ENCODE measurements around the gene SMIM35.
A peak's percentile ranks its signal among the peaks of the same experiment; 100 is the strongest.

The SMIM35 gene

DNA sequence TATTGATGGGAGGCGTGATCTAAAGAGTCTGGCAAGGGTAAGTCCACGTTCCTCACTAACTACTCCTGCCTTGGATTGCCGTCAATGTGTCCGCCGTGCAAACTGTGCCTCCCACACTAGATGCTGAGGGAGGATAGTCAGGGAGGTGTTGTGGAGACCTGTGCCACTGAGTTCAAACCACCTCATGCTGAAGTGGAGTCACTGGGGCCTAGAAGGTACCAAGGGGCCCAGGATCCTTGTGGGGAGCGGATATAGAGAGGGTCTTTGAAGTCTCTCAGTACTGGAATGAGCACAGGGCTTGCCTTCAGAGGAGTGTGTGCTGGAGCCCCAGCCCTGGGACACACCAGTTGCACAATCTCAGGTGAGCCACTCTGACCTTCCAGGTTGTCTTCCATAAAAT lies 37.0 kb downstream of the SMIM35 start:
- H3K4me3 ChIP-seq (replicated peaks; ENCODE audit: low read depth, low read length) = no peak overlapping the region
- TF ChIP-seq, protein P1, sequence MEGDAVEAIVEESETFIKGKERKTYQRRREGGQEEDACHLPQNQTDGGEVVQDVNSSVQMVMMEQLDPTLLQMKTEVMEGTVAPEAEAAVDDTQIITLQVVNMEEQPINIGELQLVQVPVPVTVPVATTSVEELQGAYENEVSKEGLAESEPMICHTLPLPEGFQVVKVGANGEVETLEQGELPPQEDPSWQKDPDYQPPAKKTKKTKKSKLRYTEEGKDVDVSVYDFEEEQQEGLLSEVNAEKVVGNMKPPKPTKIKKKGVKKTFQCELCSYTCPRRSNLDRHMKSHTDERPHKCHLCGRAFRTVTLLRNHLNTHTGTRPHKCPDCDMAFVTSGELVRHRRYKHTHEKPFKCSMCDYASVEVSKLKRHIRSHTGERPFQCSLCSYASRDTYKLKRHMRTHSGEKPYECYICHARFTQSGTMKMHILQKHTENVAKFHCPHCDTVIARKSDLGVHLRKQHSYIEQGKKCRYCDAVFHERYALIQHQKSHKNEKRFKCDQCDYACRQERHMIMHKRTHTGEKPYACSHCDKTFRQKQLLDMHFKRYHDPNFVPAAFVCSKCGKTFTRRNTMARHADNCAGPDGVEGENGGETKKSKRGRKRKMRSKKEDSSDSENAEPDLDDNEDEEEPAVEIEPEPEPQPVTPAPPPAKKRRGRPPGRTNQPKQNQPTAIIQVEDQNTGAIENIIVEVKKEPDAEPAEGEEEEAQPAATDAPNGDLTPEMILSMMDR (IDR thresholded peaks at IDR 0.05; ENCODE audit: insufficient read depth, low read length, poor library complexity, severe bottlenecking) = no peak

DNA sequence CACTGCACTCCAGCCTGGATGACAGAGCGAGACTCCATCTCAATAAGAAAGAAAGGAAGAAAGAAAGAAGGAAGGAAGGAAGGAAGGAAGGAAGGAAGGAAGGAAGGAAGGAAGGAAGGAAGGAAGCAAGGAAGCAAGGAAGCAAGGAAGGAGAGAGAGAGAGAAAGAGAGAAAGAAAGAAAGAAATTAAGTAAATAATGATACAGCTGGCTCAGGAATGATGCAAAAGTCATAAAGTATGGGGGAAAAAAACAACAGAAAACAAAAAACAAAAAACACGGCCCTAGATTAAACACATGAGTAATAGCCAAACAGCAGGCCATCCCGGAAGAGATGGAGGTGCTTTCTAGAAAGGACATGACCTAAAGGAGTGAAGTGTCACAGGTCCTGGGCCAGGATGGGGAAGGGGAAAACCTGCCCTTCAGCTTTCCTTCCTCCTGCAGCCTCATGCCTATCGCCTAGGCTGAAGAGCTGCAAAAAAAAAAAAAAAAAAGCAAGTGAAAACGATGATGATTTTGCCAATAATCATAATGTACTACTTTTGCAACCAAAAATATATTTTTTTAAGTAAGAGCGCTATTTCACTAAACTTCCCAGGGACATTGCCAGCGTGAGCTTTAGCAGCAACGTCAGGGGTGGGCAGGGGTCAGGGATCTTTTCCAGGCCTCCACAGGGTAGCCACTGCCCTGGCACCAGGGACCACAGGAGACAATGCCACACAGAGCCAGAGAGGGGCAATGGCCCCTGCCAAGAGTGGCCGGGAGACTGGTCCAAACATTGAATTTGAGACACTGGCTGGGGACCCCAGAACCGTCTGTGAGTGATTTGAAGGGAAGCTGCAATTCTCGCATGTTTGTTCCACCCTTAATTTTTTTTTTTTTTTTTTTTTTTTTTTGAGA lies 38.0 kb downstream of the SMIM35 start:
- Histone ChIP-seq H3K36me3 (ENCODE audit: control insufficient read depth, insufficient read depth, low read length) (no peaks in the 10 kb centered on the region), H3K27me3 (replicated peaks; ENCODE audit: control insufficient read depth, insufficient read depth, low read length) (no peaks in the 10 kb centered on the region), H3K4me3 (replicated peaks; ENCODE audit: low read depth, low read length) (no peak overlapping the region)
- TF ChIP-seq, protein P1 (IDR thresholded peaks at IDR 0.05; ENCODE audit: insufficient read depth, low read length, poor library complexity, severe bottlenecking) = no peak
- no peak for DNase-seq (ENCODE audit: extremely low read depth, insufficient read length)

More for the DNA sequence above, 37.0 kb downstream of the SMIM35 start:
- Histone ChIP-seq H3K36me3 (ENCODE audit: control insufficient read depth, insufficient read depth, low read length) (no peaks in the 10 kb centered on the region), H3K27me3 (replicated peaks; ENCODE audit: control insufficient read depth, insufficient read depth, low read length) (no peaks in the 10 kb centered on the region)
- DNase-seq (ENCODE audit: extremely low read depth, insufficient read length) = no peak

GRCh38 chr11:118047749-118048148 lies 39.0 kb downstream of the SMIM35 start:
- TF ChIP-seq, protein P1 (IDR thresholded peaks at IDR 0.05; ENCODE audit: insufficient read depth, low read length, poor library complexity, severe bottlenecking) = no peak
- Histone ChIP-seq H3K27me3 (replicated peaks; ENCODE audit: control insufficient read depth, insufficient read depth, low read length) (no peaks in the 10 kb centered on the region), H3K36me3 (ENCODE audit: control insufficient read depth, insufficient read depth, low read length) (no peaks in the 10 kb centered on the region), H3K4me3 (replicated peaks; ENCODE audit: low read depth, low read length) (no peak overlapping the region)
- no peak for DNase-seq (ENCODE audit: extremely low read depth, insufficient read length)

DNA sequence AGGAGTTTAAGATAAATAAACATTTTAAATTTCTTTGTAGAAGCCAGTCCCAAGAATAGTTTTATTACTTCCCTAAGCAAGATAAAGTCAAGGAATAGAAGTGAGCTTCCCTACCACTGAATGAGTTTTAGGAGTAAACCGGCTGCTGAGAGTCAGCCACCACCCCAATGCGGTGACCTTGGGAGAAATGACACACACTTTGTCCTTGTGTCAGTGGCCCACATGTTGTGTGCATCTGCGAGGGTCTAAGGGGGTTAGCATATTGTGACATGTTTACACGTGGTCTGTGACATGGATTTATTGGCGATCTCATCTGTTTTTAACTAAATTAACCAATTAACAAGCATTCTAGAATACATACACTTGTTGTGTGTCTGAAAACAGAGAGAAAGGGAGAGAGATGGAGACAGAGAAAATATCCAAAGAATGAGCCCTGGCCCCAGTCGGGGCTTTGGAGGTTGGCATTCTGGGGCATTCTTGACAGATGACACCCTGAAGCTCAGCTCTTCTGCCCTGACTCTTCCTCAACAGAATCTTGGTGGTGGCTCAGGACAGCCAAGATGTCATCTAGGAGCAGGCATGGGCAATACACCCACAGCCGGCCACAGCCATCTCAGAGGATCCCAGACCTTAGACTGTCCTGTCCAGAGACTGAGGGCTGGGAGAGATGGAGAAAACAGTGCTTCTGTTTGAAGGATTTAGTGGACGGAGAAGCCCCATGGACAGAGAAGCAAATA lies 39.6 kb downstream of the SMIM35 start:
- Histone ChIP-seq H3K36me3 (ENCODE audit: control insufficient read depth, insufficient read depth, low read length) (no peaks in the 10 kb centered on the region), H3K27me3 (replicated peaks; ENCODE audit: control insufficient read depth, insufficient read depth, low read length) (no peaks in the 10 kb centered on the region), H3K4me3 (replicated peaks; ENCODE audit: low read depth, low read length) (no peak overlapping the region)
- TF ChIP-seq, protein P1 (IDR thresholded peaks at IDR 0.05; ENCODE audit: insufficient read depth, low read length, poor library complexity, severe bottlenecking) = no peak
- DNase-seq (ENCODE audit: extremely low read depth, insufficient read length) = no peak

DNA sequence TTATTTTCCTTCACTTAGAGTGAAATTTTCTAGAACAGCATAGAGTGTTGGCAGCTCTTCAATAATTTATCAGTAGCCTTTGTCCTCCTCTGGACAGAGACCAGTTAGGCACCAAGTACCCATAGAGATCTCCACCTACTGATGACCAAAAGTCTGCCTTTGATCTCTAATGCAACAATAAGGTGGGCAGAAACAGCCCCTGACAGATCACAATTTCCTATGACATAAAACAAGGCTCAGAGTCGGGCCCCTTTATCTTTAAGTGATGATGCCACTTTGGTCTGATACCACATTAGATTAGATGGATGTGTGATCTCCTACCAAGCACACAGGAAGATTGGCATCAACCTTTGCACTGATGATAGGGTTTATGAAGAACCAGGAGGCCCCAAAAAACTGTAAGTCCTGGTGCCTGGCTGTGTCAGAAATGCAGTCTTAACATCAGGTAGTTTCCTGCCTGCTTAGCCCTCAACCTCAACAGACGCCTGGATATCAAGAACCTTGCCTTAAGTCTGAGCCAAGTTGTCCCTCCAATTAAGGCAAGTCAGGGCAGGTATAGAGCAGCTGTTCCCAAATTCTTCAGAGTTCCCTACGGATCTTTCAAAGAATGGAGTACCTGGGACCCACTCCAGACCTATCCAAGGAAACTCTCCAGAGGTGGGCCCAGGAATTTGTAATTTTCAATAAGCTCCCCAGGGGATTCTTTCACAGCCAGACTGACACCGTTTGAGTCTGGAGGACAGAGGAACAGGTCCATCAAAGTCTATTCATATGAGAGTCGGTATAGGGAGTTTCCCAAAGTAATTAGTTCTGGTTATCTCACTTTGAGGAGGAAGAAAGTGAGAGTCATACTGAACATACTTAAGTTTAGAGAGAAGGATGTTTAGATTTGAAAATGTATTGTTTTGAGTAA lies 40.5 kb downstream of the SMIM35 start:
- Histone ChIP-seq H3K4me3 (replicated peaks; ENCODE audit: low read depth, low read length) (no peak overlapping the region), H3K36me3 (ENCODE audit: control insufficient read depth, insufficient read depth, low read length) (no peaks in the 10 kb centered on the region), H3K27me3 (replicated peaks; ENCODE audit: control insufficient read depth, insufficient read depth, low read length) (no peaks in the 10 kb centered on the region)
- DNase-seq (ENCODE audit: extremely low read depth, insufficient read length) = peak; percentile 26
- TF ChIP-seq, protein P1 (IDR thresholded peaks at IDR 0.05; ENCODE audit: insufficient read depth, low read length, poor library complexity, severe bottlenecking) = no peak

Measured in GM06990 (cell line).